ENCODE results near the gene NKAPL. TPM values are rescaled to one million over a fixed set of nuclear protein-coding genes. Genes with fewer than 3 reads are reported as not detected.

NKAPL gene
- total RNA-seq, result 0.43 and 0.80 TPM in 2 replicates

GRCh38 chr6:28258877-28259777 lies at the start of gene NKAPL:
NKAPL (plus strand) TSS chr6:28259297; CDS start chr6:28259372, 75 bp downstream.

GRCh38 chr6:28225056-28225834 lies 33.9 kb upstream of the NKAPL start, which contains the start of gene ZSCAN9:
ZSCAN9 (plus strand) TSS chr6:28225275; CDS start chr6:28227085, 1,810 bp downstream.

GRCh38 chr6:28252009-28252975 lies 6.8 kb upstream of the NKAPL start, which contains the start of gene ZKSCAN4:
ZKSCAN4 (minus strand) TSS chr6:28252269; CDS start chr6:28251980, 289 bp downstream.

GRCh38 chr6:28266962-28267694 lies 8.0 kb downstream of the NKAPL start, which contains the start of gene ZSCAN26:
ZSCAN26 (plus strand) TSS chr6:28267143; CDS start chr6:28271920, 4,777 bp downstream.

GRCh38 chr6:28281288-28282064 lies 22.4 kb downstream of the NKAPL start, which contains the start of gene PGBD1:
PGBD1 (plus strand) TSS chr6:28281572; CDS start chr6:28283814, 2,242 bp downstream.

Other genes starting within 250 kb of the NKAPL start
- 0.27 and 0.29 TPM in 2 replicates for gene ZNF165, start 178.7 kb upstream of the NKAPL start, total RNA-seq
- gene ZSCAN16, start 134.7 kb upstream of the NKAPL start, total RNA-seq, result 7.1 and 8.4 TPM in 2 replicates
- gene ZKSCAN8, start 117.4 kb upstream of the NKAPL start, total RNA-seq, result 22.6 and 23.9 TPM in 2 replicates
- 16.7 and 17.3 TPM in 2 replicates for gene ZSCAN9, start 34.0 kb upstream of the NKAPL start, total RNA-seq
- 3.2 and 4.8 TPM in 2 replicates for gene ZKSCAN4, start 7.0 kb upstream of the NKAPL start, total RNA-seq
- 15.0 and 15.1 TPM in 2 replicates for gene ZSCAN26, start 7.8 kb downstream of the NKAPL start, total RNA-seq
- gene PGBD1, start 22.3 kb downstream of the NKAPL start, total RNA-seq, result 9.1 and 9.7 TPM in 2 replicates
- 66.2 and 80.3 TPM in 2 replicates for gene ZSCAN31, start 76.9 kb downstream of the NKAPL start, total RNA-seq
- gene ZKSCAN3, start 90.7 kb downstream of the NKAPL start, total RNA-seq, result 3.1 and 3.4 TPM in 2 replicates
- gene ZSCAN12, start 140.4 kb downstream of the NKAPL start, total RNA-seq, result 4.9 and 5.7 TPM in 2 replicates
- 0.65 and 1.5 TPM in 2 replicates for gene ZSCAN23, start 184.2 kb downstream of the NKAPL start, total RNA-seq

Measured in thoracic aorta endothelial cell (primary cell).